Subcutaneous adipose tissue (tissue), 4 donors: ENCODE measurements around the gene SCP2. TPM values are rescaled to one million over a fixed set of nuclear protein-coding genes. Genes with fewer than 3 reads are reported as not detected.

Experiments used
- total RNA-seq, 4 donors: library from RNA; depleted of rRNA; stranded (reverse); fragments of >200 nt; gene quantifications; one replicate each; pipeline ENCODE4 v1.1.0, GENCODE V29; 2016
- TF ChIP-seq, protein P1 (sequence below): fragments of 450-650 bp; IDR thresholded peaks from one replicate; pipeline ENCODE4 v1.5.1; 2016; ENCODE audit warnings: low read depth, mild to moderate bottlenecking, control low read depth, antibody characterized with exemption, moderate library complexity

Gene SCP2
- total RNA-seq, 4 donors from 2014 or later = 152 to 223 (median 170) TPM

- TF ChIP-seq, protein P1, sequence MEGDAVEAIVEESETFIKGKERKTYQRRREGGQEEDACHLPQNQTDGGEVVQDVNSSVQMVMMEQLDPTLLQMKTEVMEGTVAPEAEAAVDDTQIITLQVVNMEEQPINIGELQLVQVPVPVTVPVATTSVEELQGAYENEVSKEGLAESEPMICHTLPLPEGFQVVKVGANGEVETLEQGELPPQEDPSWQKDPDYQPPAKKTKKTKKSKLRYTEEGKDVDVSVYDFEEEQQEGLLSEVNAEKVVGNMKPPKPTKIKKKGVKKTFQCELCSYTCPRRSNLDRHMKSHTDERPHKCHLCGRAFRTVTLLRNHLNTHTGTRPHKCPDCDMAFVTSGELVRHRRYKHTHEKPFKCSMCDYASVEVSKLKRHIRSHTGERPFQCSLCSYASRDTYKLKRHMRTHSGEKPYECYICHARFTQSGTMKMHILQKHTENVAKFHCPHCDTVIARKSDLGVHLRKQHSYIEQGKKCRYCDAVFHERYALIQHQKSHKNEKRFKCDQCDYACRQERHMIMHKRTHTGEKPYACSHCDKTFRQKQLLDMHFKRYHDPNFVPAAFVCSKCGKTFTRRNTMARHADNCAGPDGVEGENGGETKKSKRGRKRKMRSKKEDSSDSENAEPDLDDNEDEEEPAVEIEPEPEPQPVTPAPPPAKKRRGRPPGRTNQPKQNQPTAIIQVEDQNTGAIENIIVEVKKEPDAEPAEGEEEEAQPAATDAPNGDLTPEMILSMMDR = no peak
Measured at GRCh38 chr1:52901384-52901783, 25.7 kb upstream of the SCP2 start.

- TF ChIP-seq, protein P1 = no peak
Measured at GRCh38 chr1:52904208-52904926, 22.7 kb upstream of the SCP2 start.

GRCh38 chr1:52904927-52905698, 22.0 kb upstream of the SCP2 start:
- TF ChIP-seq, protein P1 = no peak

GRCh38 chr1:52906135-52906603, 20.9 kb upstream of the SCP2 start:
- TF ChIP-seq, protein P1 = no peak

GRCh38 chr1:52907068-52907811, 19.8 kb upstream of the SCP2 start:
- TF ChIP-seq, protein P1 = no peak

DNA sequence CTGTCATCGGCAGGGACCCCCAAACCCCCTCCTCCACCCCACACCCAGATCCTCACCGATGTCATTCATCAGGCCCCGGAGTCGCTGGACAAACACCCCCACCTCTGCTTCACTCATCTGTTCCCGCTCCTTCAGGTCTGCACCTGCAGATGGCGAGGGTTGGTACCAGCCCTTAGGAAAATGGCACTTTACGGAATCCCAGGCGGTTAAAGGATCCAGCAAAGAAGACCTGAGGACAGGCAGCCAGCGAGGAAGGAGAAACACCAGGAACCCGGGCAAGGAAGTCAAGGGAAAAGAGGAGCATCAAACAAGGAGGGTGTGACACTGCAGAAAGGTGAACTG, 19.3 kb upstream of the SCP2 start:
- TF ChIP-seq, protein P1 = no peak

GRCh38 chr1:52911541-52911940, 15.5 kb upstream of the SCP2 start:
- TF ChIP-seq, protein P1 = no peak
